Activated CD4-positive, alpha-beta T cell treated with anti-CD3 and anti-CD28 coated beads, Interleukin-2, amount 50 U/mL, for 1 hour (primary cell): ENCODE measurements around the gene TMEM198.

Source experiments
- DNase-seq: peaks from one replicate; pipeline ENCODE4 v3.0.0-alpha.2; 2020

TMEM198 gene, protein sequence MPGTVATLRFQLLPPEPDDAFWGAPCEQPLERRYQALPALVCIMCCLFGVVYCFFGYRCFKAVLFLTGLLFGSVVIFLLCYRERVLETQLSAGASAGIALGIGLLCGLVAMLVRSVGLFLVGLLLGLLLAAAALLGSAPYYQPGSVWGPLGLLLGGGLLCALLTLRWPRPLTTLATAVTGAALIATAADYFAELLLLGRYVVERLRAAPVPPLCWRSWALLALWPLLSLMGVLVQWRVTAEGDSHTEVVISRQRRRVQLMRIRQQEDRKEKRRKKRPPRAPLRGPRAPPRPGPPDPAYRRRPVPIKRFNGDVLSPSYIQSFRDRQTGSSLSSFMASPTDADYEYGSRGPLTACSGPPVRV

GRCh38 chr2:219543596-219544358 lies at the start of gene TMEM198, which contains the start of gene CHPF:
Gene TMEM198 (plus strand): TSS chr2:219544028. CDS start chr2:219544728, 700 bp downstream.
Gene CHPF (minus strand): TSS chr2:219543809. CDS start chr2:219543538, 271 bp downstream.
- DNase-seq = peak; percentile 92

DNA sequence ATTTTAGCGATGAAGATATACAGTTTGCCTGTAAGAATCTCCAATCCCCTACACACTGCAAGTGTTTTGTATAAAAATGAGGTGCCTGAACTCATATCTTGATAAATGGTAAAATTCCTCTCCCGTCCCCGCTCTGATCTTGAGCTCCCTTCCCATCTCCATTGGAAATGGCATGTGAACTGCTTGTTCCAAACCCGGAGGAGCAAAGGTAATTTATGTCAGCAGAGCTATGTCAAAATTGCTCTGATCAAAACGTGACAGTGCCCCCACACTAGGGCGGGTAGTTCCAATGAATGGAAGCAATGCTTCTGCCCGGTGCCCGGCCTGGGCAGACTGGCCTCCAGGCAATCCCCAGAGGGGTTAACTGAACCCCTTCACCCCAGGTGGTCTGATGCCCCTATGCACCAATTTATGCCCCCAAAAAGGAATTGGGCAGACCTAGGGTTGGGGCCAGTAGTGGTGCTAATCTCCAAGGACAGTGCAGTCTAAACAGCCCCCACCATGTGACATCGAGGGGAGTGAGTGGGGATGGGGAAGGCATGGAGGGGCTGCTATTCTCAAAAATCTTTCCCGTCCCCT lies 48.8 kb upstream of the TMEM198 start:
- DNase-seq = no peak

GRCh38 chr2:219495531-219496122 lies 48.2 kb upstream of the TMEM198 start:
- peak; percentile 42 for DNase-seq

GRCh38 chr2:219496247-219496824 lies 47.5 kb upstream of the TMEM198 start:
- DNase-seq = no peak

DNA sequence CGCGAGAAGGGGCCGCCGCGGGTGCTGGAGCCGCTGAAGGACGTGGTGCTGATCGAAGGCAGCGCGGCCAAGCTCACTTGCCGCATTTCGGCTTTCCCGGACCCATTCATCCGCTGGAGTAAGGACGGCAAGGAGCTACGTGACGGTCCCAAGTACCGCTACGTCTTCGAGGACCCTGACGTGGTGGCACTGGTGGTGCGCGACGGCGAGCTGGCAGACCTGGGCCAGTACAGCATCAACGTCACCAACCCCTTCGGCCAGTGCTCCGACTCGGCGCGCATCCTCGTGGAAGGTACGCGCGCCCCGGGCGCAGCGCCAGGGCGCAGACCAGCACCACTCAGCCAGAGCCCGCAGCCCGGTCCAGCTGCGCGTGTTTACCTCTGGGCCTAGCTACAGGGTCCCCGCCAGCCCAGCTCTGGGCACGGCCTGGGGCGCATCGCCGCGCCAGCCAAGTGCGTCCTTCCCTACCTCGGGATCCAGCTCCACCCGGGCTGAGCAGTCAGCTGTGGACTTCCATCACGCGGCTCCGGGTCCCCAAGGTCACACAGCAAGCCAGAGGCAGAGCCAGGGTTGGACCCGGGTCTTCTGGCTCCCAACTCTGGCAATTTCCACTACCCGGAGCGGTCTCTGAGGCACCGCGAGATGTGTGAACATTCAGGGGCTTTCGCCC lies 46.9 kb upstream of the TMEM198 start:
- DNase-seq = no peak

- DNase-seq = no peak
Observed at GRCh38 chr2:219497495-219498279, 46.1 kb upstream of the TMEM198 start.

- peak; percentile 90 for DNase-seq
Observed at GRCh38 chr2:219498280-219499057, 45.4 kb upstream of the TMEM198 start, which contains the start of gene GMPPA. Gene GMPPA (plus strand): TSS chr2:219498891. CDS start chr2:219499976, 1,085 bp downstream.

GRCh38 chr2:219499058-219499307 lies 44.8 kb upstream of the TMEM198 start:
- DNase-seq = no peak

DNA sequence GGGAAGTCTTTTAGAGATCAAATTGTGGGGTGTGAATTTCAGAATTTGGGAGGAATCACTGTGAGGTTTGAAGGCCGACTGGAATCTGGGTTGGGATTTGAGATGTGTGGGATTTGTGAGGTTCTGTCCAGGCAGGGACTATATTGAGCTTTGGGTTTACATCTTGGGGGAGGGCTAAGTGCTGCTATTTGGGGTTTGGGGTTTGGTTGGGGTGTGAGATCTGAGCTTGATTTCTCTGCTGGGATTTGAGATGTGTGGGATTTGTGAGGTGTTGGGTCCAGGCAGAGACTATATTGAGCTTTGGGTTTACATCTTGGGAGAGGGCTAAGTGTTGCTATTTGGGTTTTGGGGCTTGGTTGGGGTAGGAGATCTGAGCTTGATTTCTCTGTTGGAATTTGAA lies 44.3 kb upstream of the TMEM198 start:
- no peak for DNase-seq

DNA sequence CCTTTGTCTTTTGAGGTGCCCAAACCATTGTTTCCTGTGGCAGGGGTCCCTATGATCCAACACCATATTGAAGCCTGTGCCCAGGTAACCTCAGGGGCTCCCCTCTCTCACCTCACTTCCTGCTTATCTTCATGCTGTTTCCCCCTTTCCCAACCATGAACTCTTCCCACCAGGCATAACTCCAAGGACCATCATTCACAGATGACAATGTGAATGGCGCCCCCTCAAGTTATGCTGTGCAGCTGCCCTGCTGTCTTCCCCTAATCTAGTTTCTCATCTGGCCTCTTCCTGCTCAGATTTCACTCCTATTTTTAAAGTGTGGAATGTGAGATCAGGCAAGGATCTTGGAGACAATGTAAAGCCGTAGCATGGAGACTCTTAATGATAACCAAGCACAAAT lies 43.7 kb upstream of the TMEM198 start:
- DNase-seq = no peak

DNA sequence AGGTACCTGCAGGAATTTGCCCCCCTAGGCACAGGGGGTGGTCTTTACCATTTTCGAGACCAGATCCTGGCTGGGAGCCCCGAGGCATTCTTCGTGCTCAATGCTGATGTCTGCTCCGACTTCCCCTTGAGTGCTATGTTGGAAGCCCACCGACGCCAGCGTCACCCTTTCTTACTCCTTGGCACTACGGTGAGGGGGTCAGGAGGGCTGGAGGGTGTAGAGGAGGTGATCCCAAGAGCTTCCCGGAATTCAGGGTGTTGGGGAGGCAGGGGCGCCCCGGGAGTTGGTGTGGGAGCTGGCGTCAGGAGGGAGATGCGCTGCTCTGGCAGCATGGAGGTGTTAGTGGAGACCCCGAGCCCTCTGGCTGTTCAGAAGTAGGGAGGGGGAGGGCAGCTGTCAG lies 42.0 kb upstream of the TMEM198 start:
- no peak for DNase-seq

GRCh38 chr2:219502618-219503017 lies 41.2 kb upstream of the TMEM198 start:
- no peak for DNase-seq

DNA sequence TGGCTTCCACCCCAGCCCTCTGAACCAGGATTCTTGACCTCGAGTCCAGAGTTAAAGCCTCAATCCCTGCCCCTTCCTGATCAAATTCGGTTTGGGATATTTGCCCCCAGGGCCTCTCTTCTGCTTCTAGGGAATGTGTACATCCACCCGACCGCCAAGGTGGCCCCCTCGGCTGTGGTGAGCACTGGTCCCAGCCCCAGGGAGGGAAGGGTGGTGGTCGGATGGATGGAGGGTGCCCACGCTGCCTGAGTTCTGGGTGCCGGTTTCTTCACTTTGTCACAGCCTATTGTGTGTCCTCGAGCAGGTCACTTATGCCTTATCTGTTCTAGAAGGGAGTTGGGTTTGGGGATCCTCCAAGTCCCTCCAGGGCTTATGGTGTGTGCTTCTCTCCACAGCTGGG lies 38.2 kb upstream of the TMEM198 start:
- DNase-seq = no peak

- DNase-seq = no peak
Observed at GRCh38 chr2:219506153-219506801, 37.6 kb upstream of the TMEM198 start.

DNA sequence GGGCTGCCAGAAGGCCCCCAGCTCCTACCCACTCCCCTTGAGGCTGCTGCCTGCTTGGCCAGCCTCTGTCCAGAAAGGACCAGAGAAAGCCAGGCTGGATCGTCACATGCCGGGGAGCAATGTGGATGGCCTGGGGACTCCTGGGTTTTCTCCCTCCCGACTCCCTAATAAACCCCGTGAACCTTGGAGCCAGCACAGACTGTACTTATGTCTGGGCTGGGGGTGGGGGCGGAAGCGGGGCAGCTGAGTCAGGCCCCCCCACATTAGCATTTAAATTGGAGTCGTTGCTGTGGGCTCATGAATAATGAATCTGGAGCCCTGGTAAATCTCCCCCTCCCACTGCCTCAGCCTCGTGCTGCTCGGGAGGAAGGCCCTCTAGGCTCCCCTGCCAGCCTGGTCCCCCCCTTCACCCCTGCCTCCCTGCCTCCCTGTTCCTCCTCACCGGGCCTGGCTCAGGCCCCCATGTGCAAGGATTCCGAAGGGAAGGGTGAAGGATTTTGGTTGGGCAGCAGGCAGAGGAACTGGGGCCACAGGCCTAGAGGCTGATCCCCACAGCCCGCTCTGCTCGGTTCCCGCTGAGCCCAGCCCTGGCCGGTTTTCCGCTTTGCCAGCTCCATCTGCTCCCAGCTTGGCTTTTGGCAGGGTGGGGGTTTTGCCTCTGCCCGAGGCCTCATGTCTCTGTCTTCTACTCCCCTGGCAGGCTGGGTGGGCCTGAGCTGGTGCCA lies 36.9 kb upstream of the TMEM198 start:
- no peak for DNase-seq

- no peak for DNase-seq
Observed at GRCh38 chr2:219507581-219508443, 36.0 kb upstream of the TMEM198 start.

DNA sequence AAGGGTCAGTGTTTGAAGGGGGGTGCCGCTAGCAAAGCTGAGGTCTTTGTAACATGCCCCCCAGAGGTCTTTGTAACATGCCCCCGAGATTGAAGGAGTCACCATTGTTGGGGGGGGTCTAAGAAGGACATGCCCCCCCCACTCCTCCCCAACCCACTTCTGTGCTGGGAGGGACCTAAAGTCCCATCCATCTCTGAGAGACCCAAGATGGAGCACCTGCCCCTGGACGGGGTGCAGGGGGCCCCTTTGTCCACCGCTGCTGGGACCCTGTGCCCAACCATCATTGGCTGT lies 35.4 kb upstream of the TMEM198 start:
- DNase-seq = no peak

- no peak for DNase-seq
Observed at GRCh38 chr2:219508971-219509779, 34.7 kb upstream of the TMEM198 start.
